GM18519 (cell line): ENCODE results near the gene FAM78B.

ENCODE experiments used
- ATAC-seq: cut with Tn5 transposase; IDR thresholded peaks from one replicate; pipeline ENCODE4 v1.9.1; 2021; ENCODE audit warnings: mild to moderate bottlenecking, moderate library complexity; ENCODE audit not compliant: unreplicated experiment, low FRiP score

The FAM78B gene

GRCh38 chr1:166165661-166166328 is 1.0 kb downstream of the FAM78B start:
- peak; percentile 0 for ATAC-seq

GRCh38 chr1:166164995-166165660 is 1.7 kb downstream of the FAM78B start:
- no peak for ATAC-seq

- no peak for ATAC-seq
Measured at GRCh38 chr1:166164646-166164994, 2.2 kb downstream of the FAM78B start.

- no peak for ATAC-seq
Measured at GRCh38 chr1:166159656-166160055, 7.1 kb downstream of the FAM78B start.

- no peak for ATAC-seq
Measured at GRCh38 chr1:166156674-166157073, 10.1 kb downstream of the FAM78B start.

- no peak for ATAC-seq
Measured at GRCh38 chr1:166155108-166155507, 11.7 kb downstream of the FAM78B start.

- ATAC-seq = no peak
Measured at GRCh38 chr1:166153525-166154314, 13.1 kb downstream of the FAM78B start.

GRCh38 chr1:166152978-166153377 is 13.8 kb downstream of the FAM78B start:
- no peak for ATAC-seq

- no peak for ATAC-seq
Measured at GRCh38 chr1:166151804-166152203, 15.0 kb downstream of the FAM78B start.

GRCh38 chr1:166145499-166145898 is 21.3 kb downstream of the FAM78B start:
- no peak for ATAC-seq

- no peak for ATAC-seq
Measured at GRCh38 chr1:166141969-166142368, 24.8 kb downstream of the FAM78B start.

- ATAC-seq = no peak
Measured at GRCh38 chr1:166140251-166140650, 26.6 kb downstream of the FAM78B start.

GRCh38 chr1:166139735-166140134 is 27.1 kb downstream of the FAM78B start:
- ATAC-seq = no peak

- no peak for ATAC-seq
Measured at GRCh38 chr1:166136699-166137401, 30.0 kb downstream of the FAM78B start.

- no peak for ATAC-seq
Measured at GRCh38 chr1:166136222-166136621, 30.6 kb downstream of the FAM78B start.

- ATAC-seq = no peak
Measured at GRCh38 chr1:166133857-166134256, 32.9 kb downstream of the FAM78B start.

- no peak for ATAC-seq
Measured at GRCh38 chr1:166133276-166133841, 33.4 kb downstream of the FAM78B start.

GRCh38 chr1:166132496-166132895 is 34.3 kb downstream of the FAM78B start:
- no peak for ATAC-seq

- no peak for ATAC-seq
Measured at GRCh38 chr1:166129006-166129405, 37.8 kb downstream of the FAM78B start.

- no peak for ATAC-seq
Measured at GRCh38 chr1:166128195-166128594, 38.6 kb downstream of the FAM78B start.

- ATAC-seq = no peak
Measured at GRCh38 chr1:166127003-166127402, 39.8 kb downstream of the FAM78B start.
